IMR-90 (cell line): ENCODE measurements around the gene CASKIN1. TPM values are rescaled to one million over a fixed set of nuclear protein-coding genes. Genes with fewer than 3 reads are reported as not detected.

ENCODE experiments used
- ATAC-seq: fragments of 200-7000 bp; cut with Tn5 transposase; 2 replicates; pipeline ENCODE4 v1.9.1; 2020; ENCODE audit warnings: low read depth, mild to moderate bottlenecking, moderate library complexity
- BruUV-seq: library from RNA; stranded (reverse); fragments of 400-500 nt; replicated peaks from 2 replicates; lab custom pipeline; 2021; lab: Mats Ljungman, UMichigan
- CTCF ChIA-PET: fragments of 300-600 bp; formaldehyde crosslinking; extraction: SDS; loops from one replicate; lab custom pipeline; 2021; ENCODE audit warnings: antibody characterized with exemption; lab: Yijun Ruan, JAX
- POLR2A ChIA-PET: fragments of 300-600 bp; sonication (Branson Sonifier 250); formaldehyde crosslinking; loops from one replicate; lab custom pipeline; 2022; ENCODE audit warnings: antibody characterized with exemption; ENCODE audit not compliant: unreplicated experiment; lab: Charles Lee
- DNase-seq: peaks from one replicate; pipeline ENCODE4 v3.0.0; 2013
- H2AFZ ChIP-seq: replicated peaks from 2 replicates; pipeline ENCODE3; 2013; ENCODE audit warnings: low read length, mild to moderate bottlenecking; ENCODE audit not compliant: poor library complexity
- H2AK5ac ChIP-seq: 2 replicates; pipeline ENCODE4 v1.6.1; 2013; ENCODE audit warnings: low read depth, low read length, inconsistent platforms
- H2AK9ac ChIP-seq: replicated peaks from 2 replicates; pipeline ENCODE3; 2013; ENCODE audit warnings: mild to moderate bottlenecking, low read depth, low read length, moderate library complexity; ENCODE audit not compliant: poor library complexity
- H2BK120ac ChIP-seq: 2 replicates; pipeline ENCODE4 v1.6.1; 2013; ENCODE audit warnings: low read depth, low read length, inconsistent platforms
- H2BK15ac ChIP-seq: 3 replicates; pipeline ENCODE4 v1.6.1; 2013; ENCODE audit warnings: low read depth, low read length, inconsistent platforms
- H2BK20ac ChIP-seq: 2 replicates; pipeline ENCODE4 v1.6.1; 2013; ENCODE audit warnings: low read depth, mild to moderate bottlenecking, inconsistent platforms, low read length, moderate library complexity
- H2BK5ac ChIP-seq: 2 replicates; pipeline ENCODE4 v1.6.1; 2013; ENCODE audit warnings: mild to moderate bottlenecking, low read depth, low read length, inconsistent platforms; ENCODE audit not compliant: poor library complexity, severe bottlenecking
- H3K14ac ChIP-seq: replicated peaks from 2 replicates; pipeline ENCODE4 v1.6.1; 2013; ENCODE audit warnings: low read depth, low read length, inconsistent platforms
- H3K18ac ChIP-seq: 2 replicates; pipeline ENCODE4 v1.6.1; 2013; ENCODE audit warnings: low read depth, low read length, control low read depth
- H3K23ac ChIP-seq: 2 replicates; pipeline ENCODE4 v1.6.1; 2013; ENCODE audit warnings: low read depth, low read length, inconsistent platforms
- H3K27ac ChIP-seq: 2 replicates; pipeline ENCODE4 v1.5.1; 2013; ENCODE audit warnings: mild to moderate bottlenecking, control low read depth, low read length; ENCODE audit not compliant: insufficient read depth
- H3K27me3 ChIP-seq: 2 replicates; pipeline ENCODE4 v1.6.1; 2013; ENCODE audit warnings: low read length; ENCODE audit not compliant: control insufficient read depth, insufficient read depth
- H3K36me3 ChIP-seq: 2 replicates; pipeline ENCODE4 v1.6.1; 2013; ENCODE audit warnings: low read length, mixed read lengths; ENCODE audit not compliant: control insufficient read depth, insufficient read depth
- H3K4ac ChIP-seq: 2 replicates; pipeline ENCODE4 v1.6.1; 2013; ENCODE audit warnings: low read depth, low read length, inconsistent platforms
- H3K4me1 ChIP-seq: 2 replicates; pipeline ENCODE4 v1.6.1; 2013; ENCODE audit warnings: low read length, mixed read lengths; ENCODE audit not compliant: control insufficient read depth, insufficient read depth
- H3K4me2 ChIP-seq: 2 replicates; pipeline ENCODE4 v1.6.1; 2013; ENCODE audit warnings: low read depth, mild to moderate bottlenecking, control low read depth, low read length, moderate library complexity
- H3K4me3 ChIP-seq: 2 replicates; pipeline ENCODE4 v1.5.1; 2013; ENCODE audit warnings: low read depth, mild to moderate bottlenecking, control low read depth, low read length, moderate library complexity; ENCODE audit not compliant: insufficient read depth
- H3K56ac ChIP-seq: 2 replicates; pipeline ENCODE4 v1.6.1; 2013; ENCODE audit warnings: low read length, inconsistent platforms; ENCODE audit not compliant: insufficient read depth; ENCODE audit errors: extremely low read depth
- H3K79me1 ChIP-seq, 2 experiments: 2 replicates each; pipeline ENCODE4 v1.6.1; 2013; ENCODE audit warnings: low read length in 2 of 2, inconsistent platforms in 1 of 2, low read depth in 1 of 2
- H3K9ac ChIP-seq: 2 replicates; pipeline ENCODE4 v1.6.1; 2013; ENCODE audit warnings: low read depth, low read length, control low read depth
- H3K9me1 ChIP-seq: 2 replicates; pipeline ENCODE4 v1.6.1; 2013; ENCODE audit warnings: low read length, inconsistent platforms; ENCODE audit not compliant: insufficient read depth
- H3K9me3 ChIP-seq: 2 replicates; pipeline ENCODE4 v1.6.1; 2013; ENCODE audit warnings: low read length; ENCODE audit not compliant: control insufficient read depth, insufficient read depth
- H4K20me1 ChIP-seq: 2 replicates; pipeline ENCODE4 v1.6.1; 2013; ENCODE audit warnings: low read length, inconsistent platforms; ENCODE audit not compliant: insufficient read depth
- H4K5ac ChIP-seq: 2 replicates; pipeline ENCODE4 v1.6.1; 2013; ENCODE audit warnings: mild to moderate bottlenecking, low read depth, low read length, control low read depth
- H4K8ac ChIP-seq, 2 experiments: 2 replicates each; pipeline ENCODE4 v1.6.1; 2013; ENCODE audit warnings: low read depth in 2 of 2, low read length in 2 of 2, control low read depth in 1 of 2, inconsistent platforms in 1 of 2
- H4K91ac ChIP-seq: 2 replicates; pipeline ENCODE4 v1.6.1; 2013; ENCODE audit warnings: low read depth, low read length, inconsistent platforms; ENCODE audit not compliant: insufficient read depth
- BHLHE40 ChIP-seq: fragments of 150-350 bp; IDR thresholded peaks from 2 replicates; pipeline ENCODE4 v1.6.1; 2016; ENCODE audit warnings: mild to moderate bottlenecking, low read depth, low read length
- CHD1 ChIP-seq: IDR thresholded peaks from 2 replicates; pipeline ENCODE4 v1.6.1; 2012; ENCODE audit warnings: low read depth, low read length, improper control_type of control experiment
- MXI1 ChIP-seq: IDR thresholded peaks from 2 replicates; pipeline ENCODE4 v1.6.1; 2012; ENCODE audit warnings: low read depth, mild to moderate bottlenecking, low read length, moderate library complexity, borderline replicate concordance
- RAD21 ChIP-seq: IDR thresholded peaks from 2 replicates; pipeline ENCODE4 v1.6.1; 2012; ENCODE audit warnings: low read length, improper control_type of control experiment
- RCOR1 ChIP-seq: IDR thresholded peaks from 2 replicates; pipeline ENCODE4 v1.6.1; 2012; ENCODE audit warnings: mild to moderate bottlenecking, low read length, improper control_type of control experiment; ENCODE audit not compliant: insufficient replicate concordance
- SMC3 ChIP-seq: fragments of 150-350 bp; IDR thresholded peaks from 2 replicates; pipeline ENCODE4 v1.6.1; 2016; ENCODE audit warnings: low read depth, mild to moderate bottlenecking, antibody characterized with exemption, low read length, moderate library complexity
- WGBS, 2 experiments: methylation state at CpG; one replicate each; pipeline versions ENCODE4 v1.1.5 to v1.1.7; 2013; ENCODE audit warnings: missing lambda C conversion rate in 2 of 2; ENCODE audit not compliant: insufficient read length in 1 of 2; ENCODE audit errors: extremely low coverage in 2 of 2; 5-methylcytosine and 5-hydroxymethylcytosine counted together
- dilution Hi-C: fragments of 300-500 bp; cut with HindIII; formaldehyde crosslinking; loops from one replicate; pipeline ENCODE4 v1.14.3; 2018; ENCODE audit warnings: low sequenced_read_pairs; ENCODE audit not compliant: unreplicated experiment
- in situ Hi-C: fragments of 300-500 bp; cut with MboI; formaldehyde crosslinking; loops from 3 replicates; pipeline ENCODE4 v1.14.3; 2019; ENCODE audit warnings: low sequenced_read_pairs, inconsistent platforms, mixed read lengths
- intact Hi-C: fragments of 100-400 bp; cut with micrococcal nuclease; formaldehyde crosslinking; loops from 2 replicates; pipeline ENCODE4 v1.10.0; 2022
- polyA plus RNA-seq, 3 experiments: library from polyadenylated mRNA; depleted of rRNA; stranded (reverse); fragments of >200 nt; gene quantifications; 2 replicates each; pipeline ENCODE4 v1.2.3, GENCODE V29; 2012; ENCODE audit warnings: low replicate concordance in 1 of 3
- total RNA-seq: library from RNA; depleted of rRNA; stranded (reverse); fragments of >200 nt; gene quantifications from 2 replicates; pipeline ENCODE4 v1.2.3, GENCODE V29; 2012

Gene CASKIN1
- total and polyA plus RNA-seq, 2 of the 4 experiments (the other 2 are of a cell fraction): 0.05 TPM; not detected in 1

DNA sequence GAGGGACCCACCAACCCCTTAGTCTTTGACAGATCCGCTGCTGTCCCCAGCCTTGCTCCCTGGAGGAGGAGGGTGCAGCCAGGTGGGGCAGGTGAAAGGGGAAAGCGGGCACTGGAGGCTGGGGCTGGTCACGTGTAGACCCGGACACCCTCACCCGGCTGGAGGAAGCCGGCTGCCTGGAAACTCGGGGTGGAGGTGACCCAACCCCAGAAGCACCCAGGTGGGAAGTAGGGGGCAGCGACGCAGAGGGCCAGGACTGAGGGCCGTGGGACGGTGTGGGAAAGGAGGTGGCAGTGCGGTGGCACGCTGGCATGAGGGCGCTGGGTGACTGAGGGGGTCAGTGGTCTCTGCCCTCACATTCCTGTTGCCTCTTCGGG is 38.2 kb downstream of the CASKIN1 start (continued):
- TF ChIP-seq CHD1 (no peak), RAD21 (no peak), MXI1 (no peak)

DNA sequence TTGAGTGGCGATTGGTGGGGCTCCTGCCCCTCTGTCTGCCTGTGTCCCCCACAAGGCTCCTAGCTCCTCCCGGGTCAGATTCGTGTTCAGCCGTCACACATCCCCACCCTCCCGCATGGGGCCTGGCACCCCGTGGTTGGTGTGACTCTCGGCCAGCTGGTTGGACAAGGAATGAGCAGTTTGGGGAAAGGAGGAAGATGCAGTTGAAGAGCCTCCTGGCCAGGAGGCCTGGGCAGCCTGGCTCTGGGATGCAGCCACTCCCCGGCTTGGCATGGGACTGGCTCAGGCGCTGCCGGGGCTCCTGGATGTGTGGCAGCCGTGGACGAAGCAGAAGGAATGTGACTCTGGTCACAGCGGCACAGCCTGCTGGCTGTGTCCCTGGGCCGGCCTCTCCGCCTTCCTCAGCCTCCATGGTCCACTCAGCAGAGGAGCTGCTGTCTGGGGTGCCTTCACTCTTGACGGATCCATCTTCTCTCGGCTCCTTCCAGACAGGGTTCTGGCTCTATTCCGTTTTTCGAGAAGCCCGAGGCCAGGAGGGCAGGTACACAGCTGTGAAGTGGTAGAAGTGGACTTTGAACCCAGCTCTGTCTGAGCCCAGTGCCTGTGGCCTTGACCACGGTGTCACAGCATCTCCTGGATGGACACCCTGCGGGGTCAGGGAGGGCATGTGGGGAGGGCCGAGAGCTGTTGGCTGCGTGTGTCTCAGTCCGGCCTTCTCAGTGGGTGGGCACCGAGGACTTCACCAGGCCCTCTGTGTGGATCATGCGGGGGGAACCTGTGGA is 38.7 kb downstream of the CASKIN1 start:
- DNase-seq: no peak
- in situ Hi-C loops: no loop called here

More for the DNA sequence above, 38.7 kb downstream of the CASKIN1 start:
- 0 out of 2 replicates have a peak overlapping the region, but pooled peaks have one; percentile 41 for H3K23ac ChIP-seq
- 0 out of 2 replicates have a peak overlapping the region, but pooled peaks have one; percentile 67 for H3K27ac ChIP-seq
- no peak overlapping the region for H2BK5ac ChIP-seq
- no peak for ATAC-seq
- peaks cover 45% of the 10 kb centered on the region for H3K4me1 ChIP-seq
- H3K18ac ChIP-seq: no peak overlapping the region
- H3K79me1 ChIP-seq: peaks cover 0 to 82% of the 10 kb centered on the region in 2 experiments; a peak in 3 of 4 replicates
- H4K20me1 ChIP-seq: peaks cover 86% of the 10 kb centered on the region
- no TSS peak for BruUV-seq
- H3K56ac ChIP-seq: no peak overlapping the region
- H4K8ac ChIP-seq: no peak overlapping the region
- H3K9me3 ChIP-seq: no peaks in the 10 kb centered on the region
- no peak overlapping the region for H4K91ac ChIP-seq
- H3K27me3 ChIP-seq: no peaks in the 10 kb centered on the region
- no peak overlapping the region for H2BK15ac ChIP-seq
- H3K9ac ChIP-seq: no peak overlapping the region
- no peak overlapping the region for H2AFZ ChIP-seq
- no peak overlapping the region for H2BK20ac ChIP-seq
- POLR2A ChIA-PET: no interaction called here
- 83% methylated on average over 8 of the region's 27 CpGs; no CpG with 5 or more reads in 1 of the 2 experiments for WGBS, 2 experiments
- no peak overlapping the region for H3K4me3 ChIP-seq
- CTCF ChIA-PET: no interaction called here
- dilution Hi-C loops: no loop called here
- intact Hi-C loops: no loop called here
- no peak overlapping the region for H3K4ac ChIP-seq
- H3K36me3 ChIP-seq: peaks cover 19% of the 10 kb centered on the region
- peak overlapping the region; percentile 43 for H2AK9ac ChIP-seq
- H3K4me2 ChIP-seq: no peak overlapping the region; the same call in 1 of the 2 replicates
- no peak overlapping the region for H2BK120ac ChIP-seq
- TF ChIP-seq RCOR1: no peak
- TF ChIP-seq SMC3: no peak
- no peak for TF ChIP-seq BHLHE40
- 0 out of 2 replicates have a peak, but pooled peaks cover 6% of the 10 kb centered on the region for H3K9me1 ChIP-seq
- H4K5ac ChIP-seq: no peak overlapping the region
- H3K14ac ChIP-seq: no peak overlapping the region
- H2AK5ac ChIP-seq: peak overlapping the region; percentile 32; the same call in 1 of the 2 replicates
